ENCODE measurements around the gene MESP1.

MESP1 gene

GRCh38 chr15:89772932-89773583 is 22.0 kb upstream of the MESP1 start:
- Mint-ChIP-seq H3K27me3 (peaks cover 14% of the 10 kb centered on the region), H3K9me3 (no peaks in the 10 kb centered on the region), H3K27ac (no peak overlapping the region), H3K36me3 (ENCODE audit: low read depth) (no peaks in the 10 kb centered on the region), H3K4me1 (ENCODE audit: low read depth) (no peaks in the 10 kb centered on the region), H3K4me3 (no peak overlapping the region)

GRCh38 chr15:89770041-89770440 is 19.0 kb upstream of the MESP1 start:
- H3K27me3 Mint-ChIP-seq, result no peaks in the 10 kb centered on the region
- no peaks in the 10 kb centered on the region for H3K9me3 Mint-ChIP-seq
- H3K27ac Mint-ChIP-seq, result no peak overlapping the region
- no peak overlapping the region for H3K4me3 Mint-ChIP-seq
- no peaks in the 10 kb centered on the region for H3K36me3 Mint-ChIP-seq (ENCODE audit: low read depth)
- no peaks in the 10 kb centered on the region for H3K4me1 Mint-ChIP-seq (ENCODE audit: low read depth)

DNA sequence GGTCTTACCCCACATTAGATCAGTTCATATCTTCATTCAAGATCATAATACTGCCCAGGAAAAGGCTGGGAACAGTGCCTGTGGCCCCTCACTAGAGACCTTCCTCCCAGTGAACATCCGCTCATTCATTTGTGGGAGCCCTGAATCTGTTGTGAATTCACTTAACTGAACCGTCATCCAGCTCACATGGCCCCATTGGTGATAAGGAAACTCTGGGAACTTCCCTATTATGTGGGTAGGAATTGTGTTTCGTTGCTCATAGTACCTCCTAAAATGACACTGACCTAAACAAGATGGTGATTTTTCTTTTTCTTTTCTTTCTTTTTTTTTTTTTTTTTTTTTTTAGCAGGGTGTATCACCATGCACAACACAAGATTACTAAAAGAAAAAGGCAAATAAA is 18.3 kb upstream of the MESP1 start:
- no peak overlapping the region for H3K27ac Mint-ChIP-seq
- no peak overlapping the region for H3K4me3 Mint-ChIP-seq
- H3K27me3 Mint-ChIP-seq, result no peaks in the 10 kb centered on the region
- no peaks in the 10 kb centered on the region for H3K36me3 Mint-ChIP-seq (ENCODE audit: low read depth)
- no peaks in the 10 kb centered on the region for H3K4me1 Mint-ChIP-seq (ENCODE audit: low read depth)
- H3K9me3 Mint-ChIP-seq, result no peaks in the 10 kb centered on the region

DNA sequence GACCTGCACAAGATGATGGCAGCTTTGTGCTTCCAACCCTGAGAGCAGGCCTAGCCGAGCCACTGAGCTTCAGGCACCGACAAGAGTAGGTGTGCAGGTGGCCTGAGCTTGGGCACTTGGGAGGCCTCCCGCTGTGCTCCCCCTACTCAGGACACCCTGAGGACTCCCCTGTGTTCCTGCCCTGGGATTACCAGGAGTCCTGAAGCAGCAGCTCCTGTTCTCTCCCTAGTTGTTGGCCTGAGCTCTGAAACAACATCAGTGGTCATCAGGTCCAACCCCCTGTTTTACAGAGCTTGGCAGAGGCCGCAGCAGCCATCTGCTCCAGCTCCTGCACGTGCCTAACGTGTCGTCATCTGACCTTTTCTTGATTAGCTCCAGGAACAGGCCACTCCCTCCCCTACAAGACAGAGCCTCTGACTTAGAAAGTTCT is 17.0 kb upstream of the MESP1 start:
- Mint-ChIP-seq H3K36me3 (ENCODE audit: low read depth) (no peaks in the 10 kb centered on the region), H3K27ac (no peak overlapping the region), H3K4me3 (no peak overlapping the region), H3K27me3 (no peaks in the 10 kb centered on the region), H3K9me3 (no peaks in the 10 kb centered on the region), H3K4me1 (ENCODE audit: low read depth) (no peaks in the 10 kb centered on the region)

DNA sequence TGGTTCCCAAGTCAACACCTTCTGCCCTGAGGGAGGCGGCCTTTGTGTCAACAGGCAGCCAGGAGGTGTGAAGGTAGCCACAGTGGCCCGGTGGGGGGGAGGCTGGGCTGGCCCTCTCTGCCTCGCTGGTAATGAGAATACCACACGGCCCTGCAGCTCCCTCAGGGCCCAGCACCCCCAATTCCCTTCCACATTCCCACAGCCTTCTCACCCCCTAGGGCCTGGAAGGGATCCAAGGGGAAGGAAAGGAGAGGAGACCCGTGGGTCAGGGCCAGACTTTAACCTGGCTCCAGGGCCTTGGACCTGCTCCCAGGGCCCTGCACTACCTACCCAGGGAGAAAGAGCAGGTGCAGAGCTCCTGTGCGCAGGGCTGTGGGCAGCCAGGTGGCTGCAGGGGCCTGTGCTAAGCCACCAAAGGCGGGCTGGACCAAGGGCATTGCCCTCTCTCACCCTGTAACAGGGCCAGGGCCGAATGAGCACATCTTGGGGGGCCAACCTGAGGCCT is 16.4 kb upstream of the MESP1 start:
- Mint-ChIP-seq H3K9me3 (no peaks in the 10 kb centered on the region), H3K27ac (no peak overlapping the region), H3K27me3 (no peaks in the 10 kb centered on the region)

GRCh38 chr15:89766357-89767311 is 15.6 kb upstream of the MESP1 start:
- Mint-ChIP-seq H3K4me3 (no peak overlapping the region), H3K27me3 (no peaks in the 10 kb centered on the region), H3K27ac (no peak overlapping the region)

More for the DNA sequence above, 16.4 kb upstream of the MESP1 start:
- Mint-ChIP-seq H3K36me3 (ENCODE audit: low read depth) (no peaks in the 10 kb centered on the region), H3K4me3 (no peak overlapping the region), H3K4me1 (ENCODE audit: low read depth) (no peaks in the 10 kb centered on the region)

DNA sequence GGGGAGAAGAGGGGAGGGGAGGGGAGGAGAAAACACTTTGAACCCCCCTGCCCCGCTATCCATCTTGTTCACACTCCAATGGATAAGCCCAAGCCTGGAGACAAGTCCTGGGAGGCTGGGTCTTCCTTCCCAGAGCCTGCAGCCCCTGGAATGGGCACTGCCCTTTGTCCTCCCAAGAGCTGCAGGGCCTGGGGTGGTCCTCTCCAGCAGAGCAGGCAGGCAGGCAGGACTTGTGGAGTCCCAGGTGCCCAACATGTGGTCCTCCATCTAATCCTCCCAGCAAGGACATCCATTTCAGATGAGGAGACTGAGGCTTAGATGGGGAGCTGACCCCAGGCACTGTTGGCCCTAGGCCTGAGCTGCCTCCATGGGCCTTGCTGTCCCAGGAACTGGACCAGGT is 14.6 kb upstream of the MESP1 start:
- Mint-ChIP-seq H3K27ac (no peak overlapping the region), H3K9me3 (no peaks in the 10 kb centered on the region), H3K4me1 (ENCODE audit: low read depth) (no peaks in the 10 kb centered on the region), H3K36me3 (ENCODE audit: low read depth) (no peaks in the 10 kb centered on the region), H3K27me3 (no peaks in the 10 kb centered on the region), H3K4me3 (no peak overlapping the region)

More at GRCh38 chr15:89766357-89767311, 15.6 kb upstream of the MESP1 start:
- no peaks in the 10 kb centered on the region for H3K4me1 Mint-ChIP-seq (ENCODE audit: low read depth)
- H3K9me3 Mint-ChIP-seq, result no peaks in the 10 kb centered on the region
- H3K36me3 Mint-ChIP-seq (ENCODE audit: low read depth), result no peaks in the 10 kb centered on the region

DNA sequence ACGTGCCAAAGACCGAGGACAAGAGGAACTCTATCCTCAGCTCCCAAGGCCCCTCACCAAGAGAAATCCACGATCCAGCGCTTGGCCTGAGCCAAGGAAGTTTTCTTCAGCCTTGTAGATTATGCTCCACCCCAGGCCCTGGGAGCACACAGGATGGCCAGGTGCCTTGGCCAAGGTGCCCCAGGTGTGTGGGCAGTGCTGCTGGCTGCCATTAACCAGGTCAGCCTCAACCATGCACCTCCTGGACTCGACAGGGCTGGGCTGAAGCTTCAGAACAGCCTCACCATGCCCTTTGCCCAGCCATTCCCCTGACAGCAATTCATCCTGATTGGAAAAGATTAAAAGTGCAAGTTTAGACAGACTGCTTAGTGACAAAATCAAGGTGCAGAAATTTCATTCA is 10.9 kb upstream of the MESP1 start:
- no peaks in the 10 kb centered on the region for H3K4me1 Mint-ChIP-seq (ENCODE audit: low read depth)
- no peak overlapping the region for H3K4me3 Mint-ChIP-seq
- peaks cover 4% of the 10 kb centered on the region for H3K27me3 Mint-ChIP-seq
- no peak overlapping the region for H3K27ac Mint-ChIP-seq
- no peaks in the 10 kb centered on the region for H3K36me3 Mint-ChIP-seq (ENCODE audit: low read depth)
- H3K9me3 Mint-ChIP-seq, result no peaks in the 10 kb centered on the region

GRCh38 chr15:89761009-89761831 is 10.2 kb upstream of the MESP1 start:
- H3K27me3 Mint-ChIP-seq, result peaks cover 4% of the 10 kb centered on the region
- H3K9me3 Mint-ChIP-seq, result no peaks in the 10 kb centered on the region
- no peak overlapping the region for H3K27ac Mint-ChIP-seq
- no peaks in the 10 kb centered on the region for H3K36me3 Mint-ChIP-seq (ENCODE audit: low read depth)
- H3K4me1 Mint-ChIP-seq (ENCODE audit: low read depth), result no peaks in the 10 kb centered on the region
- H3K4me3 Mint-ChIP-seq, result no peak overlapping the region

DNA sequence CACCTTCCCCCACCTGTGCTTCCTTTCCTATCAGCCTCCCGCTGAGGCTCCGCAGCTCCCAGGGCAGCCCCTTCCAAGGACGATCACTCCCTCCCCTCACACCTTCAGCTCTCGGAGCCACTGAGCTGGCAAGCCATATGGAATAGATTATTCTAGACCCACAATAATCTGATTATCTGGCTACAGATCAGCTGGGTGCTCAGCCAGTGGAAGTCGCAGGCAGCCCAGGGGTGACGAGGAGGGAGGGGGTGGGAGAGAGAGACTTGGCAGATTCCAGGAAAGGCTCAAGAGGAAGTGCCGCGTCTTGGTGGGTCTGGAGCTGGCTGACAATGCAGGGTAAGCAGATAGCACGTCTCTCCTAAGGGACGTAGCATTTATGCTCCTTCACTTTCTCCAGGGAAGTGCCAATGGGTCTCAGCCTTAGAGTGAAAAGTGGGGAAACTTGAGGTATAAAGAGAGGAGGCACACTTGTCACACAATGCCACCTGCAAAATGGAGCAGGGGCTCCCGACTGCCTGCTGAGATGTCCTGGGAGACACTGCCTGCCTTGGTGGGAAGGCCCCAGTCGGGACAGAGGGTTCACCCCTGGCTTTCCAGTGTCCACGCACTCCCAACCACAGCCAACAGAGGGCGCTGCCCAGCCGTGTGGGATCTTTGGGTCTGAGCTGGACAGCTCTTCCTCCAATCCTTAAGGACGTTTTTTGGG is 9.4 kb upstream of the MESP1 start:
- peaks cover 4% of the 10 kb centered on the region for H3K27me3 Mint-ChIP-seq
- H3K4me3 Mint-ChIP-seq, result no peak overlapping the region
- H3K36me3 Mint-ChIP-seq (ENCODE audit: low read depth), result no peaks in the 10 kb centered on the region
- no peaks in the 10 kb centered on the region for H3K4me1 Mint-ChIP-seq (ENCODE audit: low read depth)
- no peak overlapping the region for H3K27ac Mint-ChIP-seq
- no peaks in the 10 kb centered on the region for H3K9me3 Mint-ChIP-seq

DNA sequence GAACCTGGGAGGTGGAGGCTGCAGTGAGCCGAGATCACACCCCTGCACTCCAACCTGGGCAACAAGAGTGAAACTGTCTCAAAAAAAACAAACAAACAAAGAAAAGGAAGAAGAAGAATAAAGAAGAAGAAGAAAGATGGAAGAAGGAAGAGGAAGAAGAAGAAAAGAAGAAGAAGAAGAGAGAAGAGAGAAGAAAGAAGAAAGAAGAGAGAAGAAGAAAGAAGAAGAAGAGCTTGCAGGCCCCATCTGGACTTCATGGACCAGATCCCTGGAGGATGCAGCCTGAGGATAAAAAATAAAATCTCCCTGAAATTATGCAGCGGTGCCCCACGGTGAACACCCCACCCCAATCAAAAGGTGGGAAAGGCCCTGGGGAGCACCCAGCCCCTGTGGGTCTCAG is 8.8 kb upstream of the MESP1 start:
- Mint-ChIP-seq H3K36me3 (ENCODE audit: low read depth) (no peaks in the 10 kb centered on the region), H3K9me3 (no peaks in the 10 kb centered on the region), H3K4me3 (no peak overlapping the region), H3K4me1 (ENCODE audit: low read depth) (no peaks in the 10 kb centered on the region), H3K27me3 (peaks cover 5% of the 10 kb centered on the region), H3K27ac (no peak overlapping the region)

GRCh38 chr15:89758981-89759380 is 7.9 kb upstream of the MESP1 start:
- Mint-ChIP-seq H3K27ac (no peak overlapping the region), H3K4me3 (no peak overlapping the region), H3K4me1 (ENCODE audit: low read depth) (no peaks in the 10 kb centered on the region), H3K27me3 (peaks cover 9% of the 10 kb centered on the region), H3K36me3 (ENCODE audit: low read depth) (no peaks in the 10 kb centered on the region), H3K9me3 (no peaks in the 10 kb centered on the region)

GRCh38 chr15:89758283-89758682 is 7.2 kb upstream of the MESP1 start:
- H3K36me3 Mint-ChIP-seq (ENCODE audit: low read depth), result no peaks in the 10 kb centered on the region

GRCh38 chr15:89756897-89757296 is 5.8 kb upstream of the MESP1 start:
- Mint-ChIP-seq H3K27ac (no peak overlapping the region), H3K4me1 (ENCODE audit: low read depth) (no peaks in the 10 kb centered on the region), H3K36me3 (ENCODE audit: low read depth) (no peaks in the 10 kb centered on the region), H3K9me3 (no peaks in the 10 kb centered on the region), H3K27me3 (peaks cover 13% of the 10 kb centered on the region), H3K4me3 (no peak overlapping the region)

More at GRCh38 chr15:89758283-89758682, 7.2 kb upstream of the MESP1 start:
- H3K4me1 Mint-ChIP-seq (ENCODE audit: low read depth), result no peaks in the 10 kb centered on the region
- no peak overlapping the region for H3K27ac Mint-ChIP-seq
- peaks cover 9% of the 10 kb centered on the region for H3K27me3 Mint-ChIP-seq
- H3K9me3 Mint-ChIP-seq, result no peaks in the 10 kb centered on the region
- no peak overlapping the region for H3K4me3 Mint-ChIP-seq
